HCEC 1CT (cell line): ENCODE results near the gene OR2T29.
"Not testable (repeated sequence)": the region's sequence is repeated elsewhere in the genome, so short reads cannot be mapped to it uniquely, and the experiment has no call there.

Experiments used
- DNase-seq: peaks from one replicate; pipeline ENCODE4 v3.0.0-alpha.2; 2017

OR2T29 gene

DNA sequence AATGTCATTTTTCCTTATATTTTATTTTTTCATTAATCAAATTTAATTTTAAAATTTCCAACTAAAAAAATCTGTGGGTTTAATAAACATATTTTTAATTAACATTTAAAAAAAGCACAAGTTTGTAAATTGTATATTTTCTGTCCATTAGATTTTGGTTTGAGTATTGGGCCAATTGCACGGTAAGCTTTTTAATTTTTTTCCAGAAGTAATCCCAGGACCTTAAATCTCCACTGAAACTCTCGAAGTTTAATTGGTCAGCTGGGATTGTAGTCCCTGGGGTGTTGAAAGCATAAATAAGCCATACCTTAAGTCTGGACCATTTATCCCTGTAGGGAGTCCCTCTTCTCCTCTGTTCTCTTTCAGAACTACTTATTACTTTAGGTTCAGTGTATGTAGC is 54.8 kb downstream of the OR2T29 start, which contains the start of gene OR2G6:
Gene OR2G6, plus strand, starts transcription at position 301 of the 400 bp plus-strand sequence. CDS start 13,574 bp downstream, outside the sequence.
- not testable (repeated sequence) for DNase-seq
